Calu3 (cell line): ENCODE measurements around the gene IRF2BP2. TPM values are rescaled to one million over a fixed set of nuclear protein-coding genes. Genes with fewer than 3 reads are reported as not detected.

Experiments used
- BruUV-seq: library from RNA; stranded (reverse); fragments of 400-500 nt; replicated peaks from 2 replicates; lab custom pipeline; 2021; lab: Mats Ljungman, UMichigan
- CTCF ChIA-PET: fragments of 300-600 bp; sonication (Branson Sonifier 250); formaldehyde crosslinking; loops from one replicate; lab custom pipeline; 2022; ENCODE audit warnings: antibody characterized with exemption; lab: Charles Lee
- DNase-seq: peaks from one replicate; pipeline ENCODE4 v3.0.0; 2022
- H3K27ac Mint-ChIP-seq: one replicate; pipeline ENCODE4 v1.8.0; 2022; ENCODE audit warnings: mixed read lengths; ENCODE audit not compliant: unreplicated experiment
- H3K27me3 Mint-ChIP-seq: one replicate; pipeline ENCODE4 v1.8.0; 2022; ENCODE audit warnings: mixed read lengths; ENCODE audit not compliant: unreplicated experiment
- H3K36me3 Mint-ChIP-seq: one replicate; pipeline ENCODE4 v1.8.0; 2022; ENCODE audit warnings: mild to moderate bottlenecking, moderate library complexity, mixed read lengths; ENCODE audit not compliant: insufficient read depth, unreplicated experiment
- H3K4me1 Mint-ChIP-seq: one replicate; pipeline ENCODE4 v1.8.0; 2022; ENCODE audit warnings: mild to moderate bottlenecking, low read depth, mixed read lengths; ENCODE audit not compliant: unreplicated experiment
- H3K4me3 Mint-ChIP-seq: one replicate; pipeline ENCODE4 v1.8.0; 2022; ENCODE audit warnings: mild to moderate bottlenecking, low read depth, moderate library complexity, mixed read lengths; ENCODE audit not compliant: unreplicated experiment
- H3K9me3 Mint-ChIP-seq: one replicate; pipeline ENCODE4 v1.8.0; 2022; ENCODE audit warnings: low read depth, mixed read lengths; ENCODE audit not compliant: unreplicated experiment
- intact Hi-C: fragments of 100-400 bp; cut with micrococcal nuclease; formaldehyde crosslinking; loops from one replicate; pipeline ENCODE4 v1.10.0; 2022; ENCODE audit not compliant: unreplicated experiment
- total RNA-seq: library from RNA; stranded (reverse); gene quantifications from 2 replicates; pipeline ENCODE4 v1.2.3, GENCODE V29; 2022
- TF ChIP-seq, protein P1 (sequence below): fragments of 200-600 bp; IDR thresholded peaks from one replicate; pipeline ENCODE4 v1.8.0; 2022; ENCODE audit warnings: antibody characterized with exemption; ENCODE audit not compliant: unreplicated experiment

IRF2BP2 gene
- total RNA-seq, 1 experiment from 2014 or later = 192 TPM

- intact Hi-C loops = no loop called here
- no peak overlapping the region for H3K4me3 Mint-ChIP-seq
- CTCF ChIA-PET = interaction anchor here (0.7 to 1.3 kb wide), 3 partner anchors 9 to 231 kb away, joined by 3 to 4 read pairs (median 3); no protein-coding TSS in a partner anchor
- TF ChIP-seq, protein P1, sequence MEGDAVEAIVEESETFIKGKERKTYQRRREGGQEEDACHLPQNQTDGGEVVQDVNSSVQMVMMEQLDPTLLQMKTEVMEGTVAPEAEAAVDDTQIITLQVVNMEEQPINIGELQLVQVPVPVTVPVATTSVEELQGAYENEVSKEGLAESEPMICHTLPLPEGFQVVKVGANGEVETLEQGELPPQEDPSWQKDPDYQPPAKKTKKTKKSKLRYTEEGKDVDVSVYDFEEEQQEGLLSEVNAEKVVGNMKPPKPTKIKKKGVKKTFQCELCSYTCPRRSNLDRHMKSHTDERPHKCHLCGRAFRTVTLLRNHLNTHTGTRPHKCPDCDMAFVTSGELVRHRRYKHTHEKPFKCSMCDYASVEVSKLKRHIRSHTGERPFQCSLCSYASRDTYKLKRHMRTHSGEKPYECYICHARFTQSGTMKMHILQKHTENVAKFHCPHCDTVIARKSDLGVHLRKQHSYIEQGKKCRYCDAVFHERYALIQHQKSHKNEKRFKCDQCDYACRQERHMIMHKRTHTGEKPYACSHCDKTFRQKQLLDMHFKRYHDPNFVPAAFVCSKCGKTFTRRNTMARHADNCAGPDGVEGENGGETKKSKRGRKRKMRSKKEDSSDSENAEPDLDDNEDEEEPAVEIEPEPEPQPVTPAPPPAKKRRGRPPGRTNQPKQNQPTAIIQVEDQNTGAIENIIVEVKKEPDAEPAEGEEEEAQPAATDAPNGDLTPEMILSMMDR = no peak
- H3K27ac Mint-ChIP-seq = no peak overlapping the region
- no peaks in the 10 kb centered on the region for H3K9me3 Mint-ChIP-seq
- H3K36me3 Mint-ChIP-seq = no peaks in the 10 kb centered on the region
- no peaks in the 10 kb centered on the region for H3K27me3 Mint-ChIP-seq
- BruUV-seq = no TSS peak
- peaks cover 17% of the 10 kb centered on the region for H3K4me1 Mint-ChIP-seq
- no peak for DNase-seq
Measured at GRCh38 chr1:234555390-234556024, 54.5 kb downstream of the IRF2BP2 start.

GRCh38 chr1:234554698-234555311, 55.2 kb downstream of the IRF2BP2 start:
- CTCF ChIA-PET = interaction anchor here (1.3 kb wide), 1 partner anchor 10 kb away, joined by 4 read pairs; no protein-coding TSS in a partner anchor

More at GRCh38 chr1:234554698-234555311, 55.2 kb downstream of the IRF2BP2 start:
- Mint-ChIP-seq H3K4me1 (peaks cover 17% of the 10 kb centered on the region), H3K27ac (no peak overlapping the region), H3K36me3 (no peaks in the 10 kb centered on the region), H3K27me3 (no peaks in the 10 kb centered on the region), H3K9me3 (no peaks in the 10 kb centered on the region), H3K4me3 (no peak overlapping the region)
- intact Hi-C loops = no loop called here
- TF ChIP-seq, protein P1 = no peak
- DNase-seq = no peak
- no TSS peak for BruUV-seq

Other genes with a start within 250 kb of the IRF2BP2 start
- gene COA6, start 236.7 kb downstream of the IRF2BP2 start, total RNA-seq = 41.1 and 46.4 TPM in 2 replicates
- gene TARBP1, start 131.0 kb downstream of the IRF2BP2 start, total RNA-seq = 38.1 and 39.6 TPM in 2 replicates